ENCODE measurements around the gene FNDC8. TPM values are rescaled to one million over a fixed set of nuclear protein-coding genes. Genes with fewer than 3 reads are reported as not detected.

The FNDC8 gene
- total RNA-seq: 0.12 TPM in 1 of 2 replicates, not detected in the other

GRCh38 chr17:35121315-35121714 lies at the start of gene FNDC8:
FNDC8 (plus strand) TSS chr17:35121615; CDS start chr17:35121694, 79 bp downstream.

GRCh38 chr17:35119370-35120165 lies 1.8 kb upstream of the FNDC8 start, which contains the start of gene RAD51D:
RAD51D (minus strand) TSS chr17:35119860; CDS start chr17:35119613, 247 bp downstream.

GRCh38 chr17:35141681-35142466 lies 20.5 kb downstream of the FNDC8 start, which contains the start of gene NLE1:
NLE1 (minus strand) TSS chr17:35142303; CDS start chr17:35142275, 28 bp downstream.

GRCh38 chr17:35147375-35147905 lies 26.0 kb downstream of the FNDC8 start, which contains the start of gene UNC45B:
UNC45B (plus strand) TSS chr17:35147817; CDS start chr17:35148264, 447 bp downstream.

Other genes with a start within 250 kb of the FNDC8 start
- gene CCT6B, start 160.2 kb upstream of the FNDC8 start, total RNA-seq: 1.8 and 2.6 TPM in 2 replicates
- gene ZNF830, start 160.1 kb upstream of the FNDC8 start, total RNA-seq: 12.8 and 13.4 TPM in 2 replicates
- 34.6 and 36.7 TPM in 2 replicates for gene LIG3, start 141.1 kb upstream of the FNDC8 start, total RNA-seq
- 9.5 and 10.0 TPM in 2 replicates for gene RFFL, start 57.9 kb upstream of the FNDC8 start, total RNA-seq
- gene RAD51D, start 1.8 kb upstream of the FNDC8 start, total RNA-seq: 7.8 and 8.9 TPM in 2 replicates
- gene NLE1, start 20.7 kb downstream of the FNDC8 start, total RNA-seq: 9.4 and 10.8 TPM in 2 replicates
- not detected in 2 replicates for gene UNC45B, start 26.2 kb downstream of the FNDC8 start, total RNA-seq
- gene SLC35G3, start 72.8 kb downstream of the FNDC8 start, total RNA-seq: not detected in 2 replicates
- 54.4 and 72.5 TPM in 2 replicates for gene SLFN5, start 121.5 kb downstream of the FNDC8 start, total RNA-seq